GM21447 (cell line): Measurements from ENCODE around the gene MYO18A.

Experiments used
- ATAC-seq: cut with Tn5 transposase; IDR thresholded peaks from one replicate; pipeline ENCODE4 v1.9.1; 2021; ENCODE audit not compliant: unreplicated experiment

The MYO18A gene

DNA sequence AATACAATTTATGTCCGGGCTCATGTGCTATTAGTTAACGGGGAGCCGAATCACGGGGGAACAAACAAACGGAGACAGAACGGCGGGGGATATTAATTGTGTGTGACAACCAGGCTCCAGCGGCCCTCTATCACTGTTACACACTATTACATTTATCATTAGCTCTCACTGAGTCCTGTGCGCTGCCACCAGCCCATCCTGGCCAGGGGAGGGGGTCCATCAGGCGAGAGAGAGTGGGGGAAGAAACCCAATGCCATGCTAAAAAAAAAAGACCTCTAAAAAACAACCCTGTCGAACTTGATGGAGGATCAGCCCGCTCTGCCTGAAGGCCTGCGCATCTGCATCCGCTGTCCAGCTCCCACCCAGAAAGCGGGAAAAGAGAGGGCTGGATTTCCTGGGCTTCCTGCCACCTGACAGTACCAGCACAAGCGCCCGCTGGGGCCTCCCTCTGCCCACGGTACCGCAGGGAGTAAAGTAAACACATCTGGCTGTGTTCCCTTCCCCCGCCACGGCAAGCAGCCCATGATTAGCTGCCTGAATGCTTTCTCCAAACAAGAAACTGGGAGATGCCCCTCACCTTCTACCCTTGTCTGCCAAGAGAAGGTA is 95.6 kb downstream of the MYO18A start:
- no peak for ATAC-seq

- no peak for ATAC-seq
Measured at GRCh38 chr17:29080965-29081364, 99.2 kb downstream of the MYO18A start.

GRCh38 chr17:29080323-29080722 is 99.9 kb downstream of the MYO18A start:
- ATAC-seq = no peak

DNA sequence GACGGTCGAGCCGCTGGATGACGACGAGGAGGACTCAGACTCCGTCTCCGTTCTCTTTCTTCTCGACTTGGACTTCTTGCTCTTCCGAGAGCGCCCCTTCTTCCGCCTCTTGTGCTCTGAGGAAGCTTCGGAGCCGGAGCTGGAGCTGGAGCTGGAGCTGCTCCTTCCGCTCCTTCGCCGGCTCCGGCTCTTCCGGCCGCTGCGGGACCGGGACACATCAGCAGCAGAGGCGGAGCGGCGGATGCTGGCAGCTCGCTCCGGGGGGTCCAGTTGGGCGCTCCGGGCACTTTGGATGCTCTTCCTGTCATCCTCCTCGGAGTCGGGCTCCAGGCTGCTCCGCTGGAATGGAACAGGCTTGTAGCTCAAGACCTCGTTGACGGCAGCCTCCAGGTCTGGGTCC is 100.3 kb downstream of the MYO18A start:
- ATAC-seq = no peak

DNA sequence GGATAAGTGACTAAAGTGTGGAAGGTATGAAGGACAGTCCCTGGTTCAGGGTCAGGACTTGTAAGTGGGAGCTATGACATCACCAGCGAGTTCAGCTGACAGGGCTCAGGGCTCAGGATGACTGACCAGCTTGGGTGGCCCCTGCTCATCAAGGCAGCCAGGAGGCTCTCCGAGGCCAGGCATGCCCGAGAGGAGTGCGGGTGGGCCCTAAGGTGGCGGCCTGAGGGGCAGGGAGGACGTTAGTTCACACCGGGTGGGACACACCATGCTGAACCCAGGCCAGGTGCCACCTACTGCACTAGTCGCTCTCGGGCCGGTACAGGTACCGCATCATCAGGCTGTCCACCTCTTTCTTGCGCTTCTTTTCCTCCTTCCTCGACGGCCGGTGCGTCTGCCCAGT is 100.8 kb downstream of the MYO18A start:
- ATAC-seq = no peak

GRCh38 chr17:29078183-29079045 is 101.8 kb downstream of the MYO18A start:
- ATAC-seq = no peak

DNA sequence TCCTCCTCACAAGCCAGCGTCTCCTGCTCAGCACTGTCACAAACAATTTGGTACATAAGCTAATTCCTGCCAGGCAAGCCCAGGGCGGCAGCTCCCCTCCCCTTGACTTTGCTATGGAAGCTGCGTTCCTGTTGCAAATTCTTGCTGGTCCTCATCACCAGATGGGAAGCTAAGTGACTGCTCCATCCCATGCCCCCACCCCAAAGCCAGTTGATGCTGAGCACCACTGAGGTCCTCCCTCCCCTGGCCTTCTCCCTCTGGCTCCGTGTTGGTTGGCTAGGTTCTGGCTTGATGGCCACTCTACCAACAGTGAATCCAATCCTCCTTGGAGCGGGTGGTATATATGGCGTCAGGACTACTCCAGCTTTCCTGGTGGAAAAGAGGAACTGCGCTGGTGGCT is 102.9 kb downstream of the MYO18A start:
- no peak for ATAC-seq

DNA sequence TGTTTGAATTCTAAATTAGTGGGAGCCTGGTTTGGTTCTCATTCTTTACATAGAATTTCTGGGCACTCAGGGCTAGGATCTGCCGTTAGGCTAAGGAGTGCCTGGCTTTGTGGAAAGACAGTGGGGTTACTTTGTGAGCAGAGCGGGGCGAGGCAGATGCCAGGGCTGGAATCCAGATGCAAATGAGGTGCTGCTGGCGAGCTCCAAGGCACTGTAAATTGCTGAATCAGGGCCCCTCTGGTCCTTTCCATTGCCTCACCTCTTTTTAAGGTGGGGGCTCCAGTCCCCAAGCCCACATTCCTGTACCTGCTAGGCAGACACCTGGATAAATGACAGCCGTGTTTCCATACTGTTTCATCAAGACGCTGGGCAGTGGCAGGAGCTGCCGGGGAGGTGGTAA is 103.5 kb downstream of the MYO18A start:
- no peak for ATAC-seq

GRCh38 chr17:29076087-29076486 is 104.1 kb downstream of the MYO18A start:
- no peak for ATAC-seq

- no peak for ATAC-seq
Measured at GRCh38 chr17:29074488-29074887, 105.7 kb downstream of the MYO18A start.

GRCh38 chr17:29073520-29073919 is 106.7 kb downstream of the MYO18A start:
- no peak for ATAC-seq

DNA sequence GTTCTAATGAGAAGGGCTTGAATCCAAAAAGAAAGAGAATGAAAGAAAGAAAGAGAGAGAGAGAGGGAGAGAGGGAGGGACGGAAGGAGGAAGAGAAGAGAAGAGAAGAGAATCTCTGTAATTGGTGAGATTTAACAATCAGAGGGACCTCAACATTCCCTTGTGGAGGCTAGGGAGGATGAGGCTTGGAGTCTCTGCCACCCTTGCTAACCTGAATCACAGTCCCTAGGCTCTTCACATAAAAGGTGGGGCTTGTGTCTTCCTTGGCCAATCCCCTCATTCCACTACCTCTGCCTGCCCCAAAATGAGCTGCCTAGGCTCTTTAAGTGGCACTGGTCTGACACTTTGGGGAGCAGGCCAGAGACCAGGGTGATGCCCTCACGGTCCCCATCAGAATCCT is 107.2 kb downstream of the MYO18A start:
- no peak for ATAC-seq

GRCh38 chr17:29071303-29071702 is 108.9 kb downstream of the MYO18A start:
- ATAC-seq = no peak

GRCh38 chr17:29070781-29071180 is 109.4 kb downstream of the MYO18A start:
- ATAC-seq = no peak

DNA sequence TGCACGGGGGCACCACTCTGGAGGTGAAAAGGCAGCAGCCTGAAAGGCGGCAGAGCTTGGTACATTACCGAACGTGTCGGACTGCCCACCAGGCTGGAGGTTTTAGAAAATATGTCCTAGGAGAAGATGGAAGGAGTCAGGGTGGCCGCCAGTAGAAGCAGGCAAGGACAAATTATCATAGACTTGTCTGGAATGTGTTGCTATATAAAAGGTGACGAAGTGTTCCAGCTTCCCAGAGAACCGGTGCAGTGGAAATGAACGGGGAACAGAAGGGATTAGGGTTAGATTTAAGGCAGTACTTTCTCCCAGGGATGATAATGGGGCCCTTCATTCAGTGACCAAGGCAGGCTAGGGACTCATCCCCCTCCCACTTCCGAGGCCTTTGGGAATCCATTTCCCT is 109.9 kb downstream of the MYO18A start:
- ATAC-seq = no peak

DNA sequence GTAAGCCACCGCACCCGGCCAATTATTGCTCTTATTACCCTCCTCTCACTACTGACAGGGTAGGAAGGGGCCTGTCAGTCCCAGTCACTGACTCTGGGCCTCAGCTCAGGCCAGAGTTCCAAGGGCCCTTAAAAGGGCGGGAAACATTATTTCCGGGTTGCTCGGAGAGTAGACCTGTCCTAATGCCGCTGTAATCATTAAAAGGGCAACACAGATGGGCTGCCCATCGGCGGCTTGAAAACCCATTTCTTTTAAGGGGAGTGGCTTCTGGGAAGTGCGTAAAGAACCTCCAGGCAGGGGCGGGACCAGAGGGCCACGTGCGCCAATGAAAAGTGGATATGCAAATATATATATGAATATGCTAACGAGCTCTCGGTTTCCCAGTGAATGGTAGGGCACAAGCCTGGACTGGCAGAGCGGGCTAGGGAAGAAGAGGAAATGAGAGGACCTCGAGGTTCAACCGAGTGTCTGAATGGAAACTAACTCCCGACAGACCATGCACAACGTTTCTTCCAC is 110.6 kb downstream of the MYO18A start:
- ATAC-seq = no peak

GRCh38 chr17:29068818-29069217 is 111.4 kb downstream of the MYO18A start:
- ATAC-seq = no peak

- ATAC-seq = no peak
Measured at GRCh38 chr17:29066606-29067005, 113.6 kb downstream of the MYO18A start.

DNA sequence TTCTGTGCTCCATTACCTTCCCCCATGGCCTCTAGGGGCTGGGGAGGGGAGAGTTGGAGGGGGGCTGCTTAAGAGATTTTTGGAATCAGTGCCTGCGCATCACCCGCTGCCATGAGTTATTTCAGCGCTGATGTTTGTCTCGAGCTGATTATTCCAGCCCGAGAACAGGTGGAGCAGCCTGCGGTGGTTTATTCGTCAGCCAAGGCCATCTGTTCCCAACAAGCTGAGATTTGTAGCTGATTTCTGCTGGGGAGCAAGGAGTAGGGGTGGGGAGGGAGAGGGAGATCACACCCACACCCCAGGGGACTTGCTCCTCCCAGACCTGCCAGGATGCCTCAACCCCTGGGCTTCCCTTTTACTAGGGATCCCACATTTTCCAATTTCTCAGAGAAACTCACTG is 114.2 kb downstream of the MYO18A start:
- no peak for ATAC-seq

- ATAC-seq = no peak
Measured at GRCh38 chr17:29063992-29064391, 116.2 kb downstream of the MYO18A start.

- ATAC-seq = no peak
Measured at GRCh38 chr17:29062215-29062614, 118.0 kb downstream of the MYO18A start.

DNA sequence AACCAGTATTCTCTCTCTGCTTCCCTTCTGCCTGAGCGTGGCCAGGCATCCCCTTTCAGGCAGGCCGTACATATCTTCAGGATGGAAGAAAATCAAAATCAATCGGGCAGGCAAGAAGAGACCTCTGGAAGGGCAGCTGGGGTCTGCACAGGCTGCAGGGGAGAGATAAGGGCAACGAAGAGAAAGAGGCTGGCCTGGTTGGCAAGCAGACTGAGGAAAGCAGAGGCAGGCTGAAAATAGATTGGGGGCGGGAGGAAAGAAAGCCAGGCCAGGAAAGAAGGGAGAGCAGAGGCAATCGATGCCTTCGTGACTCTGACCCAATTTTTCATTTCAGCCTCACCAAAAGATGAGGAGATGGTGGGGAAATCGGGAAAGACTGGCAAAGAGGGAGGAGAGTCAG is 119.2 kb downstream of the MYO18A start:
- no peak for ATAC-seq
